HL-60 (cell line): ENCODE data around the gene TBCCD1.

Source experiments
- DNase-seq, 2 experiments: peaks; one replicate each; pipeline ENCODE4 v3.0.0-alpha.2; 2010 to 2020; ENCODE audit warnings: low read depth in 1 of 2, low spot score in 1 of 2
- H3K27ac ChIP-seq: fragments of 250-450 bp; sonication (Bioruptor Pico); replicated peaks from 2 replicates; pipeline ENCODE4 v1.5.1; 2020; ENCODE audit warnings: mild to moderate bottlenecking, moderate library complexity
- H3K27me3 ChIP-seq: fragments of 250-450 bp; sonication (Bioruptor Pico); 2 replicates; pipeline ENCODE4 v1.5.1; 2021; ENCODE audit warnings: mild to moderate bottlenecking, moderate library complexity; ENCODE audit not compliant: insufficient read depth, poor library complexity, severe bottlenecking
- H3K4me3 ChIP-seq: replicated peaks from 2 replicates; pipeline ENCODE4 v1.5.1; 2011; ENCODE audit warnings: mild to moderate bottlenecking, control low read depth, low read length; ENCODE audit not compliant: insufficient read depth
- CTCF ChIP-seq: IDR thresholded peaks from one replicate; pipeline ENCODE4 v1.5.1; 2011; ENCODE audit warnings: low read length, control low read depth, inconsistent platforms; ENCODE audit not compliant: insufficient read depth
- GABPA ChIP-seq: IDR thresholded peaks from 2 replicates; pipeline ENCODE4 v1.6.1; 2012; ENCODE audit warnings: low read depth
- POLR2AphosphoS5 ChIP-seq: IDR thresholded peaks from 2 replicates; pipeline ENCODE4 v1.6.1; 2012; ENCODE audit warnings: low read depth
- REST ChIP-seq: IDR thresholded peaks from 2 replicates; pipeline ENCODE4 v1.6.1; 2012; ENCODE audit warnings: low read depth; ENCODE audit not compliant: insufficient replicate concordance
- SPI1 ChIP-seq: IDR thresholded peaks from 2 replicates; pipeline ENCODE4 v1.6.1; 2012; ENCODE audit warnings: low read depth, mild to moderate bottlenecking, borderline replicate concordance

Gene TBCCD1

GRCh38 chr3:186582541-186582940 is 15.4 kb upstream of the TBCCD1 start:
- H3K27me3 ChIP-seq = no peaks in the 10 kb centered on the region
- TF ChIP-seq SPI1 = no peak
- no peak for TF ChIP-seq POLR2AphosphoS5
- TF ChIP-seq REST = no peak
- no peak for TF ChIP-seq CTCF
- no peak for TF ChIP-seq GABPA
- DNase-seq = no peak
- H3K27ac ChIP-seq = no peak overlapping the region
- H3K4me3 ChIP-seq = no peak overlapping the region

GRCh38 chr3:186580785-186581184 is 13.6 kb upstream of the TBCCD1 start:
- H3K27me3 ChIP-seq = no peaks in the 10 kb centered on the region
- DNase-seq = no peak
- TF ChIP-seq GABPA = no peak
- no peak for TF ChIP-seq SPI1
- TF ChIP-seq CTCF = no peak
- no peak for TF ChIP-seq REST
- TF ChIP-seq POLR2AphosphoS5 = no peak
- H3K4me3 ChIP-seq = no peak overlapping the region
- no peak overlapping the region for H3K27ac ChIP-seq

- Histone ChIP-seq H3K4me3 (no peak overlapping the region), H3K27me3 (no peaks in the 10 kb centered on the region), H3K27ac (no peak overlapping the region)
- DNase-seq = no peak
- no peak for TF ChIP-seq CTCF
- TF ChIP-seq SPI1 = no peak
- no peak for TF ChIP-seq GABPA
- TF ChIP-seq REST = no peak
- no peak for TF ChIP-seq POLR2AphosphoS5
These were observed 10.4 kb upstream of the TBCCD1 start for GRCh38 chr3:186577521-186577920.
